Suprapubic skin (tissue), 3 donors: Measurements from ENCODE around the gene RND1.

Experiments used
- EP300 ChIP-seq: sonication (generic); formaldehyde crosslinking; IDR thresholded peaks from one replicate; pipeline ENCODE4 v1.6.1; 2017; ENCODE audit warnings: antibody characterized with exemption
- POLR2A ChIP-seq, 2 donors: fragments of 450-650 bp; IDR thresholded peaks; one replicate each; pipeline ENCODE4 v1.6.1; 2017; ENCODE audit warnings: antibody characterized with exemption in 2 of 2, mild to moderate bottlenecking in 2 of 2, moderate library complexity in 2 of 2
- TF ChIP-seq, protein P1 (sequence below), 2 donors: fragments of 200-600 bp in 1 of 2; fragments of 450-650 bp in 1 of 2; sonication (generic) in 1 of 2; IDR thresholded peaks; one replicate each; pipeline ENCODE4 v1.5.1; 2016 to 2019; ENCODE audit warnings: antibody characterized with exemption in 2 of 2, mild to moderate bottlenecking in 1 of 2, moderate library complexity in 1 of 2

DNA sequence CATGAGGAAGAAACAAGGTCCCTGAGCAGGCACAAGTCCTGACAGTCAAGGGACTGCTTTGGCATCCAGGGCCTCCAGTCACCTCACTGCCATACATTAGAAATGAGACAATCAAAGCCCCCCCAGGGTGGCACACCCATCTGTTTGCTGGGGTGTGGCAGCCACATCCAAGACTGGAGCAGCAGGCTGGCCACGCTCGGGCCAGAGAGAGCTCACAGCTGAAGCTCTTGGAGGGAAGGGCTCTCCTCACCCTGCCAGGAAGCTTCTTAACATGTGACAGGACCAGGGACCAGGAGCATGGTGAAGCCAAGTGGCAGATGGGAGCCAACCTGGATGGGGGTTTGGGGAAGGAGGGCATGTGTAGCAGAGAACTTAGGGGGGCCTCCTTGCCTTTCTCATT lies 37.4 kb downstream of the RND1 start:
- TF ChIP-seq, protein P1, sequence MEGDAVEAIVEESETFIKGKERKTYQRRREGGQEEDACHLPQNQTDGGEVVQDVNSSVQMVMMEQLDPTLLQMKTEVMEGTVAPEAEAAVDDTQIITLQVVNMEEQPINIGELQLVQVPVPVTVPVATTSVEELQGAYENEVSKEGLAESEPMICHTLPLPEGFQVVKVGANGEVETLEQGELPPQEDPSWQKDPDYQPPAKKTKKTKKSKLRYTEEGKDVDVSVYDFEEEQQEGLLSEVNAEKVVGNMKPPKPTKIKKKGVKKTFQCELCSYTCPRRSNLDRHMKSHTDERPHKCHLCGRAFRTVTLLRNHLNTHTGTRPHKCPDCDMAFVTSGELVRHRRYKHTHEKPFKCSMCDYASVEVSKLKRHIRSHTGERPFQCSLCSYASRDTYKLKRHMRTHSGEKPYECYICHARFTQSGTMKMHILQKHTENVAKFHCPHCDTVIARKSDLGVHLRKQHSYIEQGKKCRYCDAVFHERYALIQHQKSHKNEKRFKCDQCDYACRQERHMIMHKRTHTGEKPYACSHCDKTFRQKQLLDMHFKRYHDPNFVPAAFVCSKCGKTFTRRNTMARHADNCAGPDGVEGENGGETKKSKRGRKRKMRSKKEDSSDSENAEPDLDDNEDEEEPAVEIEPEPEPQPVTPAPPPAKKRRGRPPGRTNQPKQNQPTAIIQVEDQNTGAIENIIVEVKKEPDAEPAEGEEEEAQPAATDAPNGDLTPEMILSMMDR (IDR thresholded peaks at IDR 0.05), result no peak
- no peak for TF ChIP-seq POLR2A (IDR thresholded peaks at IDR 0.05)
- TF ChIP-seq EP300, result no peak
